ENCODE data around the gene CDK16. TPM values are rescaled to one million over a fixed set of nuclear protein-coding genes. Genes with fewer than 3 reads are reported as not detected.

The CDK16 gene
- total RNA-seq, 1 donor from 2014 or later = 59.2 TPM

GRCh38 chrX:47221756-47222155, 3.3 kb downstream of the CDK16 start:
- Histone ChIP-seq H3K4me1 (peaks cover 22% of the 10 kb centered on the region), H3K27me3 (ENCODE audit: low read depth) (no peaks in the 10 kb centered on the region), H3K4me3 (no peak overlapping the region), H3K36me3 (peaks cover 36% of the 10 kb centered on the region), H3K9me3 (no peaks in the 10 kb centered on the region), H3K27ac (no peak overlapping the region)
- DNase-seq = no peak
- intact Hi-C loops (cut with DNase I) = no loop called here
- no peak for TF ChIP-seq CTCF (IDR thresholded peaks at IDR 0.05)
- ATAC-seq = no peak

- no peak for DNase-seq
- no peak for TF ChIP-seq CTCF (IDR thresholded peaks at IDR 0.05)
Measured at GRCh38 chrX:47222751-47223350, 4.4 kb downstream of the CDK16 start.

GRCh38 chrX:47223476-47224250, 5.2 kb downstream of the CDK16 start:
- Histone ChIP-seq H3K36me3 (peaks cover 54% of the 10 kb centered on the region), H3K9me3 (no peaks in the 10 kb centered on the region), H3K27ac (no peak overlapping the region), H3K4me3 (no peak overlapping the region), H3K4me1 (peaks cover 15% of the 10 kb centered on the region), H3K27me3 (ENCODE audit: low read depth) (no peaks in the 10 kb centered on the region)
- TF ChIP-seq CTCF (IDR thresholded peaks at IDR 0.05) = no peak
- intact Hi-C loops (cut with DNase I) = no loop called here
- no peak for ATAC-seq
- DNase-seq = no peak

More at GRCh38 chrX:47222751-47223350, 4.4 kb downstream of the CDK16 start:
- Histone ChIP-seq H3K4me3 (no peak overlapping the region), H3K27ac (no peak overlapping the region), H3K36me3 (peaks cover 47% of the 10 kb centered on the region), H3K9me3 (no peaks in the 10 kb centered on the region), H3K4me1 (peaks cover 15% of the 10 kb centered on the region), H3K27me3 (ENCODE audit: low read depth) (no peaks in the 10 kb centered on the region)
- ATAC-seq = no peak
- intact Hi-C loops (cut with DNase I) = no loop called here

GRCh38 chrX:47224266-47224895, 5.9 kb downstream of the CDK16 start:
- Histone ChIP-seq H3K4me3 (no peak overlapping the region), H3K36me3 (peaks cover 57% of the 10 kb centered on the region), H3K4me1 (peaks cover 15% of the 10 kb centered on the region), H3K27me3 (ENCODE audit: low read depth) (no peaks in the 10 kb centered on the region), H3K9me3 (no peaks in the 10 kb centered on the region), H3K27ac (no peak overlapping the region)
- intact Hi-C loops (cut with DNase I) = no loop called here
- DNase-seq = no peak
- no peak for TF ChIP-seq CTCF (IDR thresholded peaks at IDR 0.05)
- no peak for ATAC-seq

GRCh38 chrX:47224896-47225290, 6.4 kb downstream of the CDK16 start:
- Histone ChIP-seq H3K4me3 (no peak overlapping the region), H3K9me3 (no peaks in the 10 kb centered on the region), H3K4me1 (peaks cover 12% of the 10 kb centered on the region), H3K27ac (no peak overlapping the region), H3K27me3 (ENCODE audit: low read depth) (no peaks in the 10 kb centered on the region), H3K36me3 (peaks cover 57% of the 10 kb centered on the region)
- ATAC-seq (no peak), DNase-seq (no peak)
- TF ChIP-seq CTCF (IDR thresholded peaks at IDR 0.05) = no peak
- intact Hi-C loops (cut with DNase I) = no loop called here
